HFFc6 (cell line): ENCODE data around the gene GNA15. TPM values are rescaled to one million over a fixed set of nuclear protein-coding genes. Genes with fewer than 3 reads are reported as not detected.

Experiments used
- DNase-seq: peaks from one replicate; pipeline ENCODE4 v3.0.0-alpha.2; 2018
- H3K27ac Mint-ChIP-seq: 2 replicates; pipeline ENCODE4 v1.8.0; 2020; ENCODE audit warnings: mild to moderate bottlenecking, mixed read lengths
- H3K27me3 Mint-ChIP-seq: 2 replicates; pipeline ENCODE4 v1.8.0; 2021; ENCODE audit warnings: mild to moderate bottlenecking, moderate library complexity, mixed read lengths; ENCODE audit not compliant: insufficient read depth
- H3K36me3 Mint-ChIP-seq: 2 replicates; pipeline ENCODE4 v1.8.0; 2021; ENCODE audit warnings: low read depth, mixed read lengths
- H3K4me1 Mint-ChIP-seq: 2 replicates; pipeline ENCODE4 v1.8.0; 2020; ENCODE audit warnings: low read depth, mixed read lengths
- H3K4me3 Mint-ChIP-seq: 2 replicates; pipeline ENCODE4 v1.8.0; 2020; ENCODE audit warnings: mild to moderate bottlenecking, moderate library complexity, mixed read lengths
- H3K9me3 Mint-ChIP-seq: 2 replicates; pipeline ENCODE4 v1.8.0; 2020; ENCODE audit warnings: mild to moderate bottlenecking, mixed read lengths
- CTCF ChIP-seq: fragments of 200-600 bp; sonication (generic); IDR thresholded peaks from 2 replicates; pipeline ENCODE4 v1.5.0; 2021; ENCODE audit warnings: antibody characterized with exemption, mild to moderate bottlenecking
- total RNA-seq, 6 experiments: library from RNA; stranded (reverse); fragmentation: NEBNext Ultra II Directional; extraction: Animal tissue kit (Norgen Biotek cat#: 25700); gene quantifications; 2 replicates in 1 of 6; 3 replicates in 5 of 6; pipeline ENCODE4 v1.2.3, GENCODE V29; 2021

GNA15 gene
- total RNA-seq, 6 experiments from 2014 or later, result not detected

- no peak for TF ChIP-seq CTCF
- H3K4me3 Mint-ChIP-seq, result no peak overlapping the region
- DNase-seq, result no peak
- peaks cover 2% of the 10 kb centered on the region; the same call in 1 of the 2 replicates for H3K27me3 Mint-ChIP-seq
- no peak overlapping the region for H3K27ac Mint-ChIP-seq
- H3K4me1 Mint-ChIP-seq, result peaks cover 11% of the 10 kb centered on the region
- H3K9me3 Mint-ChIP-seq, result no peaks in the 10 kb centered on the region
- no peaks in the 10 kb centered on the region for H3K36me3 Mint-ChIP-seq
These were observed 30.0 kb upstream of the GNA15 start for GRCh38 chr19:3105641-3106508.

- peaks cover 11% of the 10 kb centered on the region for H3K4me1 Mint-ChIP-seq
- TF ChIP-seq CTCF, result no peak
- no peak overlapping the region for H3K27ac Mint-ChIP-seq
- no peak for DNase-seq
- no peak overlapping the region for H3K4me3 Mint-ChIP-seq
- H3K9me3 Mint-ChIP-seq, result no peaks in the 10 kb centered on the region
- peaks cover 2% of the 10 kb centered on the region; the same call in 1 of the 2 replicates for H3K27me3 Mint-ChIP-seq
- H3K36me3 Mint-ChIP-seq, result no peaks in the 10 kb centered on the region
These were observed 29.2 kb upstream of the GNA15 start for GRCh38 chr19:3106509-3107141.

- peaks cover 2% of the 10 kb centered on the region; the same call in 1 of the 2 replicates for H3K27me3 Mint-ChIP-seq
- peak overlapping the region; percentile 40; the same call in 1 of the 2 replicates for H3K27ac Mint-ChIP-seq
- peaks cover 11% of the 10 kb centered on the region for H3K4me1 Mint-ChIP-seq
- H3K9me3 Mint-ChIP-seq, result no peaks in the 10 kb centered on the region
- TF ChIP-seq CTCF, result no peak
- no peak overlapping the region for H3K4me3 Mint-ChIP-seq
- no peak for DNase-seq
- H3K36me3 Mint-ChIP-seq, result no peaks in the 10 kb centered on the region
These were observed 28.2 kb upstream of the GNA15 start for GRCh38 chr19:3107658-3108057.

GRCh38 chr19:3108775-3109174, 27.1 kb upstream of the GNA15 start:
- H3K27ac Mint-ChIP-seq, result peak overlapping the region; percentile 46
- TF ChIP-seq CTCF, result peak; percentile 94
- no peak overlapping the region for H3K4me3 Mint-ChIP-seq
- no peaks in the 10 kb centered on the region for H3K36me3 Mint-ChIP-seq
- H3K4me1 Mint-ChIP-seq, result peaks cover 11% of the 10 kb centered on the region
- DNase-seq, result peak; percentile 15
- H3K27me3 Mint-ChIP-seq, result peaks cover 2% of the 10 kb centered on the region; the same call in 1 of the 2 replicates
- H3K9me3 Mint-ChIP-seq, result no peaks in the 10 kb centered on the region

GRCh38 chr19:3109491-3109890, 26.3 kb upstream of the GNA15 start:
- DNase-seq, result no peak
- Mint-ChIP-seq H3K4me1 (peaks cover 11% of the 10 kb centered on the region), H3K27me3 (peaks cover 2% of the 10 kb centered on the region; the same call in 1 of the 2 replicates), H3K4me3 (no peak overlapping the region), H3K36me3 (no peaks in the 10 kb centered on the region), H3K27ac (no peak overlapping the region), H3K9me3 (no peaks in the 10 kb centered on the region)
- TF ChIP-seq CTCF, result no peak
